HG03342 (cell line): ENCODE data around the gene PCDHB12.

ENCODE experiments used
- ATAC-seq: cut with Tn5 transposase; IDR thresholded peaks from one replicate; pipeline ENCODE4 v1.9.1; 2021; ENCODE audit warnings: mild to moderate bottlenecking, moderate library complexity; ENCODE audit not compliant: unreplicated experiment

The PCDHB12 gene

DNA sequence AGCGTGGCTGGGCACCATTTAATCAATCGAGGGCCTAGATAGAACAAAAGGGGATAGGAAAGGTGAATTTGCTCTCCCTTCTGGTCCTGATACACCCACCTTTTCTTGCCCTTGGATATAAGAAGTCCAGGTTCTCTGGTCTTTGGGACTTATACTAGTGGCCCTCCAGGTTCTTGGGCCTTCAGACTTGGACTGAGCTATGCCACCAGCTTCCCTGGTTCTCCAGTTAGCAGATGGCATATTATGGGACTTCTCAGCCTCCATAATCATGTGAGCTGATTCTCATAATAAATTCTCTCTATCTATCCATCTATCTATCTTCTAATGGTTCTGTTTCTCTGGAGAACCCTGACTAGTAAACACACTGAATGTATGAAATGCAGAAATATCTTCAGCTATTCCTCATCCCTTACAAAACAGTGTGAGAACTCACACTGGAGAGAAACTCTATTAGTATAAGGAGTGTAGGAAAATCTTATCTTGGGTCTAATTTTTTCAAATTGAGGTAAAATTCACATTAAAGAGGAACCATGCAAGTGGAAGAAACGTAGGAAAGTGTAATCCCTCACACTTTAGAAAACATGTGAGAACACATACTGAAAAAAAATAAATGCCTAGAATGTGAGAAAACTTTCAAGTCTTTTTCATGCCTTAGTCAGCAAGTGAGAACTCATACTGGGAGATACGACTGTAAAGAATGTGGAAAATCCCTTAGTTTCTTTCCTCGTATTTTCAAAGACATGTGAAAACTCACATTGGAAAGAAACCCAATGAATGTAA, 52.1 kb downstream of the PCDHB12 start:
- ATAC-seq: no peak

DNA sequence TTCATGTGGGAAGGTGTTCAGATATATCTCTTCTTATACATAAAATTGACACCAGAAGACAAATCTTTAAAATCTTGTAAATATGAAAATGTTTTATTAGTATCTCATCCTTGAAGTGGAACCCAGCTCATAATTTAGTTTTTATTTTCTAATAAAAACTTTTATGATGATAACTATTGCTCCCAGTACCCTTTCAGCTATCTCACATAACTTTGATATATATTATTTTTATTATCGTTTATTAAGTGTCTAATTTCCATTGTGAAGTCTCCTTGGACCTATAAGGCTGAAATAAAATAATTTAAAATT, 52.7 kb downstream of the PCDHB12 start:
- no peak for ATAC-seq
